ENCODE measurements around the gene XRCC3.

GRCh38 chr14:103731916-103732867 lies 16.9 kb upstream of the XRCC3 start:
- TF ChIP-seq, protein P1, sequence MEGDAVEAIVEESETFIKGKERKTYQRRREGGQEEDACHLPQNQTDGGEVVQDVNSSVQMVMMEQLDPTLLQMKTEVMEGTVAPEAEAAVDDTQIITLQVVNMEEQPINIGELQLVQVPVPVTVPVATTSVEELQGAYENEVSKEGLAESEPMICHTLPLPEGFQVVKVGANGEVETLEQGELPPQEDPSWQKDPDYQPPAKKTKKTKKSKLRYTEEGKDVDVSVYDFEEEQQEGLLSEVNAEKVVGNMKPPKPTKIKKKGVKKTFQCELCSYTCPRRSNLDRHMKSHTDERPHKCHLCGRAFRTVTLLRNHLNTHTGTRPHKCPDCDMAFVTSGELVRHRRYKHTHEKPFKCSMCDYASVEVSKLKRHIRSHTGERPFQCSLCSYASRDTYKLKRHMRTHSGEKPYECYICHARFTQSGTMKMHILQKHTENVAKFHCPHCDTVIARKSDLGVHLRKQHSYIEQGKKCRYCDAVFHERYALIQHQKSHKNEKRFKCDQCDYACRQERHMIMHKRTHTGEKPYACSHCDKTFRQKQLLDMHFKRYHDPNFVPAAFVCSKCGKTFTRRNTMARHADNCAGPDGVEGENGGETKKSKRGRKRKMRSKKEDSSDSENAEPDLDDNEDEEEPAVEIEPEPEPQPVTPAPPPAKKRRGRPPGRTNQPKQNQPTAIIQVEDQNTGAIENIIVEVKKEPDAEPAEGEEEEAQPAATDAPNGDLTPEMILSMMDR (IDR thresholded peaks at IDR 0.05; ENCODE audit: low read depth, low read length), result no peak
- TF ChIP-seq POLR2A (IDR thresholded peaks at IDR 0.05; ENCODE audit: extremely low read depth, insufficient read length) (no peak), MYC (IDR thresholded peaks at IDR 0.05; ENCODE audit: low read depth, low read length) (no peak)
- TF ChIP-seq, protein P2, sequence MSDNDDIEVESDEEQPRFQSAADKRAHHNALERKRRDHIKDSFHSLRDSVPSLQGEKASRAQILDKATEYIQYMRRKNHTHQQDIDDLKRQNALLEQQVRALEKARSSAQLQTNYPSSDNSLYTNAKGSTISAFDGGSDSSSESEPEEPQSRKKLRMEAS (IDR thresholded peaks at IDR 0.05; ENCODE audit: low read depth, low read length), result no peak

Data from NB4 (cell line).